ENCODE measurements around the gene HDAC8.

HDAC8 gene

DNA sequence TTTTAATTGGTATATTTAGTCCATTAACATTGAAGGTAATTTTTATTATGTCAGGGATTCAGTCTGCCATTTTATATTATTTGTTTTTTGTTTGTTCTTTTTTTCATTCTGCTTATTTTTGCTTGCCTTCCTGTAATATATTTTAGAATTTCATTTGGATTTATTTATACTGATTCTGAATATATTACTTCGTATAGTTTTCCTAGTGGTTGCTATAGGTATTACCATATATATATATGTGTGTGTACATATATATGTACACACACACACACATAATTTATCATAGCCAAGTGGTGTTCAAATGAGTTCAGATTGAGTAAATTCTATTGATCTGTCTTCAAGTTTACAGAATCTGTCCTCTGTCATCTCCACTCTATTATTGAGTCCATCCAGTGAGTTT is 278.1 kb downstream of the HDAC8 start:
- no peak for DNase-seq (ENCODE audit: low read depth)

DNA sequence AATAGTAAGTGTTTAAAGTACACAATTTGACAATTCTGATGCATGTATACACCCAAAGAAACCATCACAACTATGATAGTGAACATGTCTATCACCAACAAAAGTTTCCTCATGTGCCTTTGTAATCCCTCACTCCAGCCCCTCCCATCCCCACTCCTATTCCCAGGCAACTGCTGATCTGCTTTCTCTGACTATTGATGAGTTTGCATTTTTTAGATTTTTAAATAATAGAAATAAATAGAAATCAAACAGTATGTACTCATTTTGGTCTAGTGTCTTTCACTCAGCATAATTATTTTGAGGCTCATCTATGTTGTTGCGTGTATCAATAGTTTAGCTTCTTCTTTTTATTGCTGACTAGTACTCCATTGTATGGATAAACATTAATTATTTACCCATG is 290.3 kb downstream of the HDAC8 start:
- no peak for DNase-seq (ENCODE audit: low read depth)

DNA sequence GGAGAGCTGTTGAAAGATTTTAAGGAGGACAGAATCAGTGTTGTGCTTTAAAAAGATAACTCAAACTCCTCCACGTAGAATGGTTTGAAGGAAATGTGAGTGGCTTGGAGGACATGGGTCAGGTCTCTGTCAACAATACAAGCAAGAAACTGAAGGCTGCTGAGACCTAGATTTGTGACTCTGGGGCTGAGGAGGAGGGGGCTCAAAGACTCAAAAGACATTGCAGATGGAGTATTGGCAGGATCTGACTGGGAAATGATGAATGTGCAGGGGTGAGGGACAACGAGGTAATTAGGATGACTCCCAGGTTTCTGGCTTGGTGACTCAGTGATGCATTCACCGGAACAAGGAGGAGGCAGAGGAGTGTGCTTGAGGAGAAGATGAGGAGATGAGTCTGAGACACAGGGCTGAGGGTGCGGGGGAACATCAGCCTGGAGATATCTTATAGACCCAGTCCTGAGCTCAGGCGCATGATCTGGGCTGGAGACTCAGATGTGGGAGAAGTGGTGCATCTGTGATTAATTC is 292.3 kb downstream of the HDAC8 start:
- DNase-seq (ENCODE audit: low read depth), result no peak
